Measurements from ENCODE around the gene RFX4.
"Not testable (repeated sequence)": the region's sequence is repeated elsewhere in the genome, so short reads cannot be mapped to it uniquely, and the experiment has no call there.

The RFX4 gene

DNA sequence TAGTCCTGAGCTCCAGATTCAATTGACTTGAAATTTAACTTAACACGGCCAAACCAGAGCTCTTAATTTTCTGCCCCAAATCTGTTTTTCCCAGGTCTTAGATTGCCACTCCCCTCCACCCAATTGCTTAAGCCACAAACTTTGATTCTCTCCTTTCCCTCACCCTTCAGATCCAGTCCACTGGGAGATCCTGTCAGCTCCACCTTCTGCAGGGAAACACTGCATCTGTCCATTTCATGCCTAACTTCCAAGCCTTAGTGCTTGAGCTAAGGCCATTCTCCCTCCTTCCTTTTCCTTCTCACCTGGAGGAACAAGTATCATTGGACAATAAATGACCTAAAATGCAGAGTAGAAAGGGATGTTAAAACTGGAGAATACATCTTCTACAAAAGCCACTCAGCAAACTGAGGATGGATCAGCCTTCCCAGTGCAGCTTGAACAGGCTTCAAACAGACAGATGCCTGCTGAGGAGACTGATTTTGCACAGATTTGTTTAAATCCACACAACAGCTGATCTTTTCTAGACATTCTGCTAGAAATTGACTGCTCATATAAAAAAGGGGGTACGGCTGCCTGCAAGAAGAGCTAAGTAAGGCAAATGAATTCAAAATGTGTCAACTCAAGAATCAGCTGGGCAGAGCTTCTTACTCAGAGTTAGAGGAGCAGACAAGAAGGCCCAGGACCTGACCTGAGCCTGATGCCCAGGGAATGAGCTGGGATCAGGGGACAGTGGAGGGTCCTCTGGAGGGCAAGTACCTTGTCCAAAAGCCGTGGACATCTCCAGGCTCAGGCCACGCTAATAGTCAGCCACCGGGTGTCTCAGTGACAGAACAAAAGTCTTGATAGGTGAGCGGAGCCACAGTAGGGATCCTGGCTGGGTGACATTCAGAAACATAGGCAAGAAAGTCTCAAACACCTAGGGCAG, 110.4 kb downstream of the RFX4 start:
- no peak for DNase-seq

DNA sequence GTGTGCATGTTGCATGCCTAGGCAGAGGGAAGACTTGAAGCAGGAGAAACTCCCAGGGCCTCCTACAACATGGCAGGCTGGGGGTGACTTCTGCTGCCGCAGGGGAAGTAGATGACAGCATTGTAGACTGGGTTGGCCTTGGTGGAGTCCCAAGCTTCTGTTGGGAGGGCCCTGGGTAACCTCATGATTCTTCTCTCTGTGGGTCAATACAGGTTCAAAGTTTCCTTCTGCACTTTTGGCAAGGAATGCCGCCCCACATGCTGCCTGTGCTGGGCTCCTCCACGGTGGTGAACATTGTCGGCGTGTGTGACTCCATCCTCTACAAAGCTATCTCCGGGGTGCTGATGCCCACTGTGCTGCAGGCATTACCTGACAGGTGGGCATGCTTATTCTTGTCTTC, 113.3 kb downstream of the RFX4 start:
- no peak for DNase-seq

DNA sequence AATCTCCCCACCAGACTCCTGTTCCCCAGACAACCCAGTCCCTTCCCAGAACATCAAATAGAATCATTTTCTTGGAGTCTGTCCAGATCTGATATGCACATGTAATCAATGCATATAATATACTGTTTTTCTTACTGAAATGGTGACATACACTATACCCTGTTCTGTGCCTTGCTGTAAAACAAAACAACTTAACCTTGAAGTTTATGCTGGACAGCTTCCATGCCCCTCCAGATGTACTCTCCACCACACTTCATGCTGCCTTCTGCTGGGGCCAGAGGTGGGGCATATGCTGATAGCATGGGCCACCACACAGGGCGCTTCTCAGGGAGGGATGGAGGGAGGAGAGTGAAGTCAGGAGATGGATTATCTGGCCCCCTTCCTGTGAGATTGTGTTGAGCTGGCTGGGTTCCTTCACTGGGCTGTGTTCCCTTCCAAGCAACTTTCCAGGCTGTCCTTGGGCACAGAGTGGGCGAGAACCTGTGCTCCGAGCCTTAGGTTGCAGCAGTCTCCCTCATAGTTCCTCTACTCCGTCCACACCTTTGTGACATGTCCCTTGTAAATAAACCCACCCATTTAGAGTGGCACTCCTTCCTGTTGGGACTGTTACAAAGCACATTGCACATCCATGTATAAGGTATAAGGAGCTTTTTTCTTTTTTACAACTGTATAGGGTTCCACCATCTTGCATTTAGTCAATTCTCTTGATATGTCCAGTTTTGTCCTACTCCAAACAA, 114.0 kb downstream of the RFX4 start:
- no peak for DNase-seq

DNA sequence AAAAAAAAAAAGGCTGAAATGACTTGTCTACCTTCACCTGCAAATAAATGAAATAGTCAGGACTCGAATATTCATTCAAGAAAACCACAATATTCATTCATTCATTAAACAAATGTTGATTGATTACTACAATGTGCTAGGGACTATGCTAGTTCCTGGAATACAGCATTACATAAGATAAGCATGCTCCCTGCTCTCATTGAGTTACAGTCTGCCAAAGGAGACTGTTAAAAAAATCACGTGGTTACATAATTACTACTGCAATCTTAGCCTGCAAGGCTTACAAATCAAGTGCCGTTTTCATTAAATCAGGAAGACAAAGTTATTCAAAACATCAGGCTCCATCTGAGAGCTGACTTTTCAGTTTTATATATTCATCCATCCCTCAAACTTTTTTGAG, 121.3 kb downstream of the RFX4 start:
- no peak for DNase-seq

DNA sequence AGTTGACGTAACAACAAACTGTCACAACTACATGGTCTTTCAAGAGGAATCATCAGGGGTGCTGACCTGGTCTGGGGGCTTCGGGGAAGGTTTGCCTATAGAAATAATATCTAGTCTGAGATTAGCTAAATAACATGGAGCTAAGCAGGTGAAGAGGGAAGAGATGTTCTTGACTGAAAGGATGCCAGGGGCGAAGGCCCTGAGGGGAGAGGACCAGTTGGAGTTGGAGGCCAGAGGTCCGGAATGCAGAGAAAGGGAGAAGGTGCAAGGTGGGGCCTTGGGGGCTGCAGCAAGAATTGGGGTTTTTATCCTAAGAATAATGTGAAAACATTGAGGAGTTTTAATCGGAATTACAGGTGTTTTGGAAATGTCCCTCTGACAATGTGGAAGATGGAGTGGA, 123.2 kb downstream of the RFX4 start:
- DNase-seq, result no peak

DNA sequence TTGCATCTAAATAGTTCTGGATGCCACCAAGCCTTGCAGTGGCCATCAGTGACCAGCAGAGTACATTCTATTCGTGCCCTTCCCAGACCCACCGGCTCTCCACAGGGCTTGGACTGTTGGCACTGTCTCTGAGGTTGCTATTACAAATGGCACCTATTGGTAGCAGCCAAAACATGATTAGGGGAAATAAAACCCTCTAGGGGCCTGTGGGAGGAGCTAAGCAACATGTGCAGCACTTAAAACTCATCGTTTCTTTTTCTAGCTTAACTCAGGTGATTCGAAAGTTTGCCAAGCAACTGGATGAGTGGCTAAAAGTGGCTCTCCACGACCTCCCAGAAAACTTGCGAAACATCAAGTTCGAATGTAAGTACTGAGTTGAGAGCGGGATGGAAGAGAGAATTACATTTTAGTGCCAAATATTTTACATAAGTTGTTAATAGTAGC, 126.3 kb downstream of the RFX4 start:
- no peak for DNase-seq

DNA sequence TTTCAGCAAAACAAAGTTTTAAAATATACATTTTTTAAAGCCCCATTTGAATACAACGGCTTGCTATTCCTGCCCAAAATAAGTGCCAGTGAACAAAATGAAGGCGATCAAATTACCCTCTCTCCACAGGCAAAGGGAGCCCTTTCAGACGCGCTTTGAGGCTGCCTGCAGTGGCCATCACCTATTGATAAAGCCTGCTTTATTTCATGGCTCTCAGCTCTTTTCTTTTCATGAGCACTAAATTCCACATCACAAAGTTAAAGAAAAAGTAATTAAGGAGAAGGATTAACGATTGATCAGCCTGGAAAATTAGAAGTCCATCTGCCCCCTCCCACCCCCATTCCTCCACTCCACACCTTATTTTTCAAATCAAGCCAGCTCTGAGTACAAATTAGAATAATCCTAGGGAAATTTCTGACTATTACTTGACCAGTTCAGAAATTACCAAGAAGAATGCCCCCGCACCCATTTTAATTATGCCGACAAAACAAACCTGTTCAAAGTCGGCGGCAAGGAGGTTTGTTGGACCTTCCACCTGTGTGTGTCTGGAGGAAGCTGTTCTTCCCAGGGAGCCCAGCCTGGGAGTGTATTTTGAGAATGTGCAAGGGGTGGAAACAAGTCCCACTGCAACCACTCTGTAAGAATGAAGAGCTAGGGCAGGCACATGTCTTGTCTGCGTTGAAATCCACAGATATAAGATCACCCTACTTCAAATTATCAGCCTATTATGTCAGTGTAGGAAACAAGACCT, 127.5 kb downstream of the RFX4 start:
- no peak for DNase-seq

DNA sequence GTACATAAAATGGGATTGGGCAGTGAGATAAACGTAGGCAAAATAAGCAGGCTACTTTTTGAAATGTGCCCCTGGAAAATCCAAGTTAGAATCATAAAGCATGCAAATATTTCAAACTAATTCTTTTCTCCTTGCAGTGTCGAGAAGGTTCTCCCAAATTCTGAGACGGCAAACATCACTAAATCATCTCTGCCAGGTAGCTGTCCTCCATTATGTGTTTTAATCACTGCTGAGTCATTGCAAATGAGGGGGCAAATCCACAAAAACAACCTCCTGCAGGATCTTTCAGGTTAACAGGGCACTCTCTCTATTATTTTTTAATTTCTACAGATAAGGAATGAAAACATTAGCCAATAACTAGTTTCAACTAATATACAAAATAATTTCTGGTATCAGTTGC, 128.5 kb downstream of the RFX4 start:
- no peak for DNase-seq

DNA sequence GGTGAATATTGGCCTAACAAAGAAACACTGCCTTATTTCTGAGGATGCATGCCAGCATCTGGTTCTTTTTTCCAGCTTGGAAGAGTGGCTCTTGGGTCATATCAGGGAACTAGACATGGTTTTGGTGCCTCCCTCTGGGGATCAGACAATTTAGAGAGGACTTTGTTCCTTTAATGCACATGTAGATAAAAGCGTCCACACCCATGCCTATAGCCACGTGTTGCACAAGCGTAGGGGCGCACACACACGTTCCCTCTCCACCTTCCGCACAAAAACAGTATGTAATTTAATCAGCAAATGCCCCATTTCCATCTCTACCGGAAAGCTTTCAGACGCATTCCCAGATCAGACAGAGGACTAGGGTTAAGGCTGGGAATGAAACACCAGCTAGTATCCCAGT, 130.0 kb downstream of the RFX4 start:
- DNase-seq, result no peak

DNA sequence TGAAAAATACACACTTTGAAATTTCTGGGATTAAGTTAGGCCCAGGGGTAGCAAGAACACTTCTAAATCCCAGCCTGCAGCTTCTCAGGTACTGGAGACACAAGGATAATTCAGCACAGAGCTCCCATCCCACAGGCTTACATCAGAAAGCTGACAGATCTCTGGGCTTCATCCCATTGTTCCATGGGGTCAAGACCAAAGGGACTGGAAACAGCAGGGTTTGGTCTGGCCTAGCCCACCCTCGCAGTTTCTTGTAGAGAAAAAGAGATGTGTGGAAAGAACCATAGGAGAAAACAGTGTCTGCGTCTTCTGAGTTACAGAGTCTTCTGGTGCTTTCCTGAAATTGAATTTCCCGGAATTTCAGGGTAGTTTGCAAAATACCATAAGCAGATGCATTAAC, 132.1 kb downstream of the RFX4 start:
- no peak for DNase-seq

DNA sequence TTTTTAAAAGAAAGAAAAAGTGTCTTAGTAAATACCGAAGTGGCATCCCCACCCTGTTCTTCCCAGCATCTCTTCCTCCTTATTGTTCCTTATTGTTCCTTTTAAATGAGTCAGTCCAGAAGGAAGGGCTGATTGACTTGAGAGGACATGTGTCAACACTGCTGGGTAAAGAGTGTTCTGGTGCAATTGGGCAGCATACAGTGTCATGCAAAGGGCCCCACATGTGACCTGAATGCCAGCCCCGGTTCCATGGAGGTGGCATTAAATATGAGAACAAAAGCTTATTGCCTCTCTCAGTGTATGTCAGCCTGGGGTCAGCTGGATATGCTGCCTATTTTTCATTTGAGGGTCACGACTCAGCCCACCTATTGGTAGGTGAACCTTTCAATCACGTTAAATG, 132.8 kb downstream of the RFX4 start:
- DNase-seq, result no peak

DNA sequence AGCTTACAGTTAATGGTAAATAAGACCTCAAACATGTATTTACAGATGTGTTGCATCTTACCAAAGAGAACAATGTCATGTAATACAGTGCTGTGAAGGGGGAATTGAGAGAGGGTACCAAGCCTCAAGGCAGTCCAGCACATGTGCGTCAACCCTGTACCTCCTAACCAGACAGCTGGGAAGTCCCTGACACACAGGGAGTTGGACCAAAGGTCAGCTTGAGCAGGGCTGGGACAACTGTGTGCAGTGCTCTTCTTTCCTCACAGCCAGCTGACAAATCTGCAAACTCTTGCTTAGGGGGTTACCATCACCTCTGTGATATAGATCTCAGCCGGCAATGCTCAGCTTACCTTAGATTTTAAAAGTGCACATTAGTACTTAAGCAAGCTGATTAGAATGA, 134.9 kb downstream of the RFX4 start:
- no peak for DNase-seq

DNA sequence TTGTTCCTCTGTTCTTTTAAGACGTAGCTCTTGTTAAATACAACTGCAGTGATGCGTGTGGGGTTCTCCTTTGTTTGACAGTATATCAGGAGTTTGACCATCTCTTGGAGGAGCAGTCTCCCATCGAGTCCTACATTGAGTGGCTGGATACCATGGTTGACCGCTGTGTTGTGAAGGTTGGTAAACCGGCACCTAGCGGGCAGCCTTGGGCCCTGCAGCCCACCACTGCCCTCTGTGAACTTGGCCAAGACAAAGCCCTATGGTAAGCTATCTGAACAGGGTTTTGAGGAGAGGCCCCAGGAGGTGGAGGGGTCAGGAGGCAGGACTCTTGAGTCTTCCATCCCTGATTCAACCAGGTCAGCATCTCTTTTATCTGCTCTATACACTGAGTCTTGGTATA, 137.1 kb downstream of the RFX4 start:
- DNase-seq, result no peak

DNA sequence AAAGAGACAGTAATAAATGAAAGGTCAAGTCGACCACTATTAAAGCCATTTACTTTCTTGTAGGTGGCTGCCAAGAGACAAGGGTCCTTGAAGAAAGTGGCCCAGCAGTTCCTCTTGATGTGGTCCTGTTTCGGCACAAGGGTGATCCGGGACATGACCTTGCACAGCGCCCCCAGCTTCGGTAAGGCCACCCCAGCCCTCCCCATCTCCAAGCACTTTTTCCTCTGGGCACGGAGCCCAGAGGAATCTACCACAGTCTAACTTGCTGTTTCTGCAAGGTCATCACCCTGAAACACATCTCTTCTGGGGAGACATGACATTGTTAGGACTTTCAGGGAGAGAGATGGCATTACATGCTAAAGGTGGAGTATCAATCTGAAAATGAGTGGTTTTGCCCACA, 137.9 kb downstream of the RFX4 start:
- DNase-seq, result no peak

DNA sequence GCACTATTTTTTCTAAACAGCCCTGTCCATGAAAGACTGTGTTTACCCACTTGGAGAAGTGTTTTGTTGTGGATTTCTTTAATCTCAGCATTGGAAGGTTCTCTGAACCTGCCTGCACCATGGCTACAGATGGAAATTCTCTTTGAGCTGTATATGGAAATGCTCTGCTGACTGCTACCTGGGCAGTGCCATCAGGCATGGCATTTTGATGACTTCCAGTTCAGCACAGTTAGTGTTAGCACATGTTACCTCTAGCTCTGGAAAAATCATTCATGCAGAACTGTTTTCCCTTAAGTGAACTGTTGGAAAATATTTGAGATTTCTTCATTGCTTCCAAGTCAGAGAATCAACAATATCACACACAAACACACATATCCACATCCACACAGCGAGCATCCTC, 139.1 kb downstream of the RFX4 start:
- no peak for DNase-seq

DNA sequence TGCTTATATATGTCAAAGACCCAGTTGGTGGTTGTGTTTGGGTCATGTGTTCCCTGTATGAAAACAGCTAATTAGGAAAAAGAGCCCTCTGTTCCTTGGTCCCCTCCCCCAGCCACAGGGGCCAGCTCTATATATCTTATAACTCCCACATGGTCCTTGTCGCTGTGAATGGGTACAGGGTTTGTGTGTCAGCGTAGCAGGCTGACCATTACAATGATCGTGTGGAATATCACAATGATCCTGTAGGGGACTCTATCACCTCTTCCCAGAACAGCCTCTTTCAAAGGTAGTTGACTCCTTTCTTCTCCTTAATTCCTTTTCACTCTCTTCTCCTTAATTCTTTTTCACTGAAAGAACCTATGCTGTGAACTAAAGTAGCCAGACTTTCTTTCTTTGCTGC, 140.0 kb downstream of the RFX4 start:
- no peak for DNase-seq

DNA sequence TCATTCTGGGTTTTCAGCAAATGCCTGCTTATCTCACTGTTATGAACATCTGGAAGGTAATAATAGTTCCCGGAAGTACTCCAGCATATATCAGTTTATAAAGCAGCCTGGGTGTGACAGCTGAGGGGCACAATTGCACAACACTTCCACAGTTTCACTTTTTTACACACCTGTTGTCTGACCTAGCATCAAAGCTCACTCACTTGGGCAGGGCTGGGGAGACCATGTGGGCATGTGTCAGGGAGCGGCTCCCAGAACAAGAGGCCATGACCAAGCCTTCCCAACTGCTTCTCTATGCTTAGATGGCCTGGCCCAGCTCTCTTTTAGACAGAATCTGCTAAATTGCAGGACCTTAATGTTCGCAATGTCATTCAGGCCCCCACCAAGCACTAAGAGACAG, 140.6 kb downstream of the RFX4 start:
- DNase-seq, result no peak

DNA sequence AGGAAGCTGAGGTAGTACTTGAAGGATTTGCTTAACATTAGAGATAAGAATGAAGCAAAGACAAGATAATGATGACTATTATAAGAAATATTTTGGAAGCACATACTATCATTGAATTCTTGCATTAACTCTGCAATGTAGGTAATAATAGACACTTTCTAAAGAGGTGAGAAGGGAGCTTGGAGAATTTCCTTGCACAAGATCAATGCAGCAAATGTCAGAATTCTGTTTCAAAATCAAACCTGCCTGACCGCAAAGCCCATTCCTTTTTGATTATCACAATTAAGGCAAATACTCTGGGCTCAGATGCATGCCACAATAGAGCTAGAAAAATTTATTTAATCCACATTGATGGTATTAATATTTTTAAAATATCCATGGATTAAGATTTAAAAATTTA, 141.3 kb downstream of the RFX4 start:
- DNase-seq, result no peak

DNA sequence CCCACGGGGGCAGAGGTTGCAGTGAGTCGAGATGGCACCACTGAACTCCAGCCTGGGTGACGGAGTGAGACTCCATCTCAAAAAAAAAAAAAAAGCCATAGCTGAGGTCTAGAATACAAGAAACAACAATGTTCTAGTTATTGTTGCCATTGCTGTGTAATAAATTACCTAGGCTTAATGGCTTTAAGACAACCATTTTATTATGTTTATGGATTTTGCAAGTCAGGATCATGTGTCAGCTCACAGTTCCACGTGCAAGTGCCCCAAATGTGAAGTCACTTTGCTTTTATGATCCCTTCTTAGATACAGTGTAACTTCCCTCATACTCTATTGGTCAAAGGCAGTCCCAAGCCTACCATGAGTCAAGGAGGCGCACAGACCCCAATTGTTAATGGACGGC, 142.1 kb downstream of the RFX4 start:
- DNase-seq, result no peak

DNA sequence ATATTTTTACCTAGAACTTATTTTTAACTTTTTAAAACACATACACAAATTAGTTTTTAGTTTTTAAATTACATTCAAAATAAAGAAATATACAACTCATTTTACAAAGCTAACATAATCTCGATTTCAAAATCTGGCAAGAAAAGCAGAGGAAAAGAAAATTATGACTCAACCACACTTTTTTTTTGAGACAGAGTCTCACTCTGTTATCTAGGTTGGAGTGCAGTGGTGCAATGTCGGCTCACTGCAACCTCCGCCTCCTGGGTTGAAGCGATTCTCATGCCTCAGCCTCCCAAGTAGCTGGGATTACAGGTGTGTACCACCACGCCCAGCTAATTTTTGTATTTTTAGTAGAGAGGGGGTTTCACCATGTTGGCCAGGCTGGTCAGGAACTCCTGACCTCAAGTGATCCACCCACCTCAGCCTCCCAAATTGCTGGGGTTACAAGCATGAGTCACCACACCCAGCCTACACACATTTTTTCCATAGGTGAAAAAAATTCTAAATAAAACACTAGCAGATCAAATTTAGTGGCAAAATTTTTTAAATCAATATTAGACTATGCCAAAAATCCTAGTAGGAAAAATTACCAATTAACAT, 143.9 kb downstream of the RFX4 start:
- DNase-seq, result not testable (repeated sequence)

DNA sequence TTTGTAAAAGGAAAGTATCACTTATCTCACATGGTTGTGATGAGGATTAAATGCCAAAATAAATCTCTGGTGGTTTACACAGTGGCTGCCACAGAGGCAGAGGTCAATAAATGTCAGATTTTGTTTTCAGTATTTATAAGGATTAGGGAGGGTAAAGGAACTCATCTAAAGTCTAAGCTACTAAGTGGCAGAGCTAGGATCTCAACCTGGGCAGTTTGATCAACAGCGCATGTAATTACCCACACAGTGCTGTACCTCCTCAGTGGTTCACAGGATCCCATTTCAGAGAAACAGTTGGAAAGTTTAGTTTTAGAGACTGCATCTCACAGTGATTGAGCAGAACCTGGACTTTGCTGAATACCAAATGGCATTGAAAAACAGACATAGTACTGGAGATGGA, 146.8 kb downstream of the RFX4 start:
- no peak for DNase-seq

DNA sequence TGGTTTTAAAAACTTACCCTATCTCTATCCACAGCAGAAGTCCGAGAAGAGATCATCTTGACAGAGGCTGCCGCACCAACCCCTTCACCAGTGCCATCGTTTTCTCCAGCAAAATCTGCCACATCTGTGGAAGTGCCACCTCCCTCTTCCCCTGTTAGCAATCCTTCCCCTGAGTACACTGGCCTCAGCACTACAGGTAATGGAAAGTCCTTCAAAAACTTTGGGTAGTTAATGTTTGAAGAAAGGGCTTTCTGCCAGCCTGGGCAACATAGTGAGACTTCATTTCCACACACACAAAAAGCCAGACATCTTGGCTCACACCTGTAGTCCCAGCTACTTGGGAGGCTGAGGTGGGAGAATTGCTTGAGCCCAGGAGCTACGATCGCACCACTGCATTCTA, 150.1 kb downstream of the RFX4 start:
- no peak for DNase-seq

DNA sequence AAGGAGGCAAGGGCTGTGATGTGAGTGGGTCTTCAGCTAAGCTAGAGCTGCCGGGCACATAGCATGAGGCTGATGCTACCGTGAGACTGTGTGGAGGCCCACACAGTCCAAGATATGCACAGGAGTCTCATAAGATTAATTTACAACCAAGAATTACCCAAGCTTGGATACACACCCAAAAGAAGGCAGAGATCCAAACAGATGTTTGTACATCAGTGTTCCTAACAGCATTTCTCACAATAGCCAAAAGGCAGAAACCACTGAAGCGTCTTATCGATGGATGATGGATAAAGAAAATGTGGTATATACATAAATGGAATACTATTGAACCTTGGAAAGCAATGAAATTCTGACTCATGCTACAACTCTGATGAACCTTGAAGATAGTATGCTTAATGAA, 150.9 kb downstream of the RFX4 start:
- DNase-seq, result no peak
